ENCODE results near the gene PELI2.

DNA sequence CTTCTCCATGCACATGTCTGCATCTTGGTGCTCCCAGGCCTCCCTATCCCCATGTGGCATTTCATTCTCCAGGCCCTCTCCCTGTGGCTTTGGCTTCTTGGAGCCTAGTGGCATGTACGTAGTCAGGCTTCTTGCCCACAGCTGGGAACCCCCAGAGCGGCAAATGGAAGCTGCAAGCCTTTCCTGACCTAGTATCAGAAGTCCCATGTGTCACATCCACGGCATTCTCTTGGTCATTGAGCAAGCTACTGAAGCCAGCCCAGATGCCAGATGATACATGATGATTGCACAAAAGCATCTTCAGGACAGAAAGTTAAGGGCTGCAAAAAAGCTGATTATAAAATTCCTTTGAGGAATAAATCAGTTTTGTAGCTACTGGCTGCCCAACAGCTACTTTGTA lies 154.9 kb downstream of the PELI2 start:
- no peak for TF ChIP-seq EZH2 (IDR thresholded peaks at IDR 0.05; ENCODE audit: borderline replicate concordance)
- TF ChIP-seq, protein P1, sequence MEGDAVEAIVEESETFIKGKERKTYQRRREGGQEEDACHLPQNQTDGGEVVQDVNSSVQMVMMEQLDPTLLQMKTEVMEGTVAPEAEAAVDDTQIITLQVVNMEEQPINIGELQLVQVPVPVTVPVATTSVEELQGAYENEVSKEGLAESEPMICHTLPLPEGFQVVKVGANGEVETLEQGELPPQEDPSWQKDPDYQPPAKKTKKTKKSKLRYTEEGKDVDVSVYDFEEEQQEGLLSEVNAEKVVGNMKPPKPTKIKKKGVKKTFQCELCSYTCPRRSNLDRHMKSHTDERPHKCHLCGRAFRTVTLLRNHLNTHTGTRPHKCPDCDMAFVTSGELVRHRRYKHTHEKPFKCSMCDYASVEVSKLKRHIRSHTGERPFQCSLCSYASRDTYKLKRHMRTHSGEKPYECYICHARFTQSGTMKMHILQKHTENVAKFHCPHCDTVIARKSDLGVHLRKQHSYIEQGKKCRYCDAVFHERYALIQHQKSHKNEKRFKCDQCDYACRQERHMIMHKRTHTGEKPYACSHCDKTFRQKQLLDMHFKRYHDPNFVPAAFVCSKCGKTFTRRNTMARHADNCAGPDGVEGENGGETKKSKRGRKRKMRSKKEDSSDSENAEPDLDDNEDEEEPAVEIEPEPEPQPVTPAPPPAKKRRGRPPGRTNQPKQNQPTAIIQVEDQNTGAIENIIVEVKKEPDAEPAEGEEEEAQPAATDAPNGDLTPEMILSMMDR (IDR thresholded peaks at IDR 0.05; ENCODE audit: poor library complexity): no peak
- no peak for TF ChIP-seq EZH2phosphoT487 (IDR thresholded peaks at IDR 0.05; ENCODE audit: low read depth, severe bottlenecking, unreplicated experiment)

All from hepatocyte (in vitro differentiated cells).